WTC11 (cell line): ENCODE data around the gene PPM1L. TPM values are rescaled to one million over a fixed set of nuclear protein-coding genes. Genes with fewer than 3 reads are reported as not detected.

ENCODE experiments used
- ATAC-seq: fragments of 200-7000 bp; cut with Tn5 transposase; 2 replicates; pipeline ENCODE4 v1.10.0; 2021; ENCODE audit warnings: mild to moderate bottlenecking, moderate library complexity
- CTCF ChIA-PET: fragments of 300-600 bp; sonication (Branson Sonifier 250); formaldehyde crosslinking; loops from one replicate; lab custom pipeline; 2021; ENCODE audit warnings: antibody characterized with exemption; lab: Charles Lee
- POLR2A ChIA-PET: fragments of 350-600 bp; sonication (Branson Sonifier 250); formaldehyde crosslinking; loops from one replicate; lab custom pipeline; 2021; ENCODE audit warnings: antibody characterized with exemption; lab: Charles Lee
- DNase-seq: peaks from one replicate; pipeline ENCODE4 v3.0.0; 2021; ENCODE audit warnings: low spot score
- H3K27ac Mint-ChIP-seq: 2 replicates; pipeline ENCODE4 v1.8.0; 2021; ENCODE audit warnings: mixed read lengths
- H3K27me3 Mint-ChIP-seq: 2 replicates; pipeline ENCODE4 v1.8.0; 2021; ENCODE audit warnings: low read depth, mild to moderate bottlenecking, moderate library complexity, mixed read lengths
- H3K36me3 Mint-ChIP-seq: 2 replicates; pipeline ENCODE4 v1.8.0; 2021; ENCODE audit warnings: mixed read lengths
- H3K4me1 Mint-ChIP-seq: 2 replicates; pipeline ENCODE4 v1.8.0; 2022; ENCODE audit warnings: mixed read lengths
- H3K4me3 Mint-ChIP-seq: 2 replicates; pipeline ENCODE4 v1.8.0; 2021; ENCODE audit warnings: mild to moderate bottlenecking, moderate library complexity, mixed read lengths
- H3K9me3 Mint-ChIP-seq: 2 replicates; pipeline ENCODE4 v1.8.0; 2021; ENCODE audit warnings: mixed read lengths
- AFF4 ChIP-seq: sonication (generic); formaldehyde crosslinking; IDR thresholded peaks from 2 replicates; pipeline ENCODE4 v1.8.1; 2023; ENCODE audit warnings: mild to moderate bottlenecking, missing genetic modification reagents, borderline replicate concordance
- ATF1 ChIP-seq: sonication (generic); formaldehyde crosslinking; IDR thresholded peaks from 2 replicates; pipeline ENCODE4 v1.8.1; 2023; ENCODE audit warnings: mild to moderate bottlenecking, moderate library complexity, missing genetic modification reagents
- ELF4 ChIP-seq: sonication (generic); formaldehyde crosslinking; IDR thresholded peaks from 2 replicates; pipeline ENCODE4 v1.8.1; 2022; ENCODE audit warnings: low read depth, mild to moderate bottlenecking, moderate library complexity, missing genetic modification reagents
- ESRRA ChIP-seq: sonication (generic); formaldehyde crosslinking; IDR thresholded peaks from 2 replicates; pipeline ENCODE4 v1.8.1; 2022; ENCODE audit warnings: mild to moderate bottlenecking, missing genetic modification reagents, borderline replicate concordance
- FOXK1 ChIP-seq: sonication (generic); formaldehyde crosslinking; IDR thresholded peaks from 2 replicates; pipeline ENCODE4 v1.8.0; 2022; ENCODE audit warnings: mild to moderate bottlenecking, moderate library complexity, missing genetic modification reagents
- FOXP4 ChIP-seq: sonication (generic); formaldehyde crosslinking; IDR thresholded peaks from 2 replicates; pipeline ENCODE4 v1.8.0; 2022; ENCODE audit warnings: mild to moderate bottlenecking, missing genetic modification reagents
- NFATC4 ChIP-seq: fragments of 250-450 bp; sonication (Bioruptor Pico); IDR thresholded peaks from 2 replicates; pipeline ENCODE4 v1.9.0; 2021; ENCODE audit warnings: mild to moderate bottlenecking
- NFYB ChIP-seq: sonication (generic); formaldehyde crosslinking; conservative IDR thresholded peaks from 2 replicates; pipeline ENCODE4 v1.8.0; 2022; ENCODE audit warnings: low read depth, missing genetic modification reagents
- PRDM15 ChIP-seq: sonication (generic); formaldehyde crosslinking; IDR thresholded peaks from 2 replicates; pipeline ENCODE4 v1.8.0; 2022; ENCODE audit warnings: missing genetic modification reagents
- RELA ChIP-seq: sonication (generic); formaldehyde crosslinking; IDR thresholded peaks from 2 replicates; pipeline ENCODE4 v1.8.1; 2022; ENCODE audit warnings: missing genetic modification reagents, mild to moderate bottlenecking, borderline replicate concordance
- SMAD3 ChIP-seq: sonication (generic); formaldehyde crosslinking; IDR thresholded peaks from 2 replicates; pipeline ENCODE4 v1.8.0; 2022; ENCODE audit warnings: missing genetic modification reagents, mild to moderate bottlenecking, borderline replicate concordance
- SOX15 ChIP-seq: fragments of 250-450 bp; sonication (Bioruptor Pico); IDR thresholded peaks from 2 replicates; pipeline ENCODE4 v1.9.0; 2021; ENCODE audit warnings: mild to moderate bottlenecking
- TCF7 ChIP-seq: sonication (generic); formaldehyde crosslinking; IDR thresholded peaks from 2 replicates; pipeline ENCODE4 v1.8.0; 2022; ENCODE audit warnings: mild to moderate bottlenecking, low read depth, missing genetic modification reagents, moderate library complexity
- TEAD4 ChIP-seq: sonication (generic); formaldehyde crosslinking; IDR thresholded peaks from 2 replicates; pipeline ENCODE4 v1.8.0; 2022; ENCODE audit warnings: mild to moderate bottlenecking, missing genetic modification reagents
- USF1 ChIP-seq: sonication (generic); formaldehyde crosslinking; IDR thresholded peaks from 2 replicates; pipeline ENCODE4 v1.8.0; 2022; ENCODE audit warnings: mild to moderate bottlenecking, missing genetic modification reagents
- ZMAT4 ChIP-seq: fragments of 250-450 bp; sonication (Bioruptor Pico); IDR thresholded peaks from 2 replicates; pipeline ENCODE4 v1.9.0; 2021; ENCODE audit warnings: mild to moderate bottlenecking
- ZNF263 ChIP-seq: sonication (generic); formaldehyde crosslinking; IDR thresholded peaks from 2 replicates; pipeline ENCODE4 v1.8.1; 2022; ENCODE audit warnings: low read depth, mild to moderate bottlenecking, moderate library complexity, missing genetic modification reagents
- ZNF281 ChIP-seq: sonication (generic); formaldehyde crosslinking; IDR thresholded peaks from 2 replicates; pipeline ENCODE4 v1.8.0; 2023; ENCODE audit warnings: mild to moderate bottlenecking, missing genetic modification reagents
- ZNF317 ChIP-seq: sonication (generic); formaldehyde crosslinking; IDR thresholded peaks from 2 replicates; pipeline ENCODE4 v1.8.1; 2023; ENCODE audit warnings: low read depth, mild to moderate bottlenecking, moderate library complexity, missing genetic modification reagents, borderline replicate concordance
- ZNF512 ChIP-seq: sonication (generic); formaldehyde crosslinking; IDR thresholded peaks from 2 replicates; pipeline ENCODE4 v1.8.1; 2022; ENCODE audit warnings: missing genetic modification reagents, borderline replicate concordance
- total RNA-seq: library from RNA; stranded (reverse); gene quantifications from 3 replicates; pipeline ENCODE4 v1.2.3, GENCODE V29; 2021

PPM1L gene
- total RNA-seq, 1 experiment from 2014 or later, result 18.1 TPM

- TF ChIP-seq ZNF281 (CRISPR knock-in tag) (no peak), ZNF317 (CRISPR knock-in tag) (no peak), ELF4 (CRISPR knock-in tag) (no peak), TCF7 (CRISPR knock-in tag) (no peak), ATF1 (CRISPR knock-in tag) (no peak), ZNF263 (CRISPR knock-in tag) (no peak), USF1 (no peak), SOX15 (CRISPR knock-in tag) (no peak), PRDM15 (CRISPR knock-in tag) (no peak), NFATC4 (no peak)
Observed at GRCh38 chr3:160949460-160949859, 193.4 kb downstream of the PPM1L start (continued).

GRCh38 chr3:160950542-160950941 lies 194.5 kb downstream of the PPM1L start:
- ATAC-seq (no peak), DNase-seq (no peak)
- CTCF ChIA-PET, result interaction anchor here (1.2 kb wide), 1 partner anchor 9 kb away, joined by 4 read pairs; no protein-coding TSS in a partner anchor
- H3K4me1 Mint-ChIP-seq, result peaks cover 4% of the 10 kb centered on the region; the same call in 1 of the 2 replicates
- POLR2A ChIA-PET, result no interaction called here
- H3K9me3 Mint-ChIP-seq, result no peaks in the 10 kb centered on the region
- no peak overlapping the region for H3K27ac Mint-ChIP-seq
- no peaks in the 10 kb centered on the region for H3K36me3 Mint-ChIP-seq
- H3K27me3 Mint-ChIP-seq, result no peaks in the 10 kb centered on the region
- no peak overlapping the region for H3K4me3 Mint-ChIP-seq
- TF ChIP-seq TEAD4 (CRISPR knock-in tag), result no peak
- no peak for TF ChIP-seq FOXK1 (CRISPR knock-in tag)
- no peak for TF ChIP-seq NFYB
- no peak for TF ChIP-seq FOXP4 (CRISPR knock-in tag)
- no peak for TF ChIP-seq ELF4 (CRISPR knock-in tag)
- no peak for TF ChIP-seq ESRRA (CRISPR knock-in tag)
- no peak for TF ChIP-seq ZMAT4 (CRISPR knock-in tag)
- no peak for TF ChIP-seq AFF4 (CRISPR knock-in tag)
- no peak for TF ChIP-seq NFATC4
- no peak for TF ChIP-seq ZNF512 (CRISPR knock-in tag)
- no peak for TF ChIP-seq SMAD3 (CRISPR knock-in tag)
- no peak for TF ChIP-seq RELA (CRISPR knock-in tag)
